Measurements from ENCODE around the gene MBIP.
A peak's percentile ranks its signal among the peaks of the same experiment; 100 is the strongest.

Gene MBIP, protein sequence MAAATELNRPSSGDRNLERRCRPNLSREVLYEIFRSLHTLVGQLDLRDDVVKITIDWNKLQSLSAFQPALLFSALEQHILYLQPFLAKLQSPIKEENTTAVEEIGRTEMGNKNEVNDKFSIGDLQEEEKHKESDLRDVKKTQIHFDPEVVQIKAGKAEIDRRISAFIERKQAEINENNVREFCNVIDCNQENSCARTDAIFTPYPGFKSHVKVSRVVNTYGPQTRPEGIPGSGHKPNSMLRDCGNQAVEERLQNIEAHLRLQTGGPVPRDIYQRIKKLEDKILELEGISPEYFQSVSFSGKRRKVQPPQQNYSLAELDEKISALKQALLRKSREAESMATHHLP

DNA sequence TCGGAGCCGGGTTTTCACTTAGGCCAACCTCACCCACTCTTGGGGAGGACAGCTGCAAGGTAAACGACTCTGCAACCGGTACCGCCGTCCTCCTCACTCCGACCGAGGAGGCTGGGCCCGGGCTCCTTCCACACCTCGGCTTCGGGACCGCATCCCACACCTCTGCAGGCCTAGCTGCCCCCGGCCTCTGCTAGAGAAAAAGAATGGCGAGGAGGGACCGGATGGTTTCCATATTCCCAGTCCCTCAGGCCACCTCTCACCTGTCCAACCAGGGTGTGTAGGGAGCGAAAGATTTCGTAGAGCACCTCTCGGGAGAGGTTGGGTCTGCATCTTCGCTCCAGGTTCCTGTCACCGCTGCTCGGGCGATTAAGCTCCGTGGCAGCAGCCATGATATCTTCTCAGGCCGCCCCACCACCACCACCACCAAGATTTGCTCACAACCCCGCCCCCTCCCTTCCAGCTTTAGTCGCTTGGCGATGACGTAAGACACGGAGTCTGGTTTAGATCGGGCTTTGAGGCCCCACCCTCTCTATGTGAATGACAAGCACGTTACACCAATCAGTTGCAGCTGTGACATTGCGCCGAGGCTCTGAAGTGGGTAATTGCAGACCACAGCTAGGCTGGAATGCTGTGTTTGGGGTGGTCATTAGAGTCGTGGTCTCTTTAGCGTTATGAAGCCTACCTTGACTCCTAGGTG, at the start of gene MBIP:
MBIP (minus strand) TSS at position 438 of the 697 bp plus-strand sequence; CDS start at position 389, 49 bp downstream.
- peak within 1 kb of the TSS; percentile 89 for H3K9ac ChIP-seq (ENCODE audit: insufficient read length, low read depth)
- DNase-seq (ENCODE audit: low read depth, low spot score) = peak; percentile 91

DNA sequence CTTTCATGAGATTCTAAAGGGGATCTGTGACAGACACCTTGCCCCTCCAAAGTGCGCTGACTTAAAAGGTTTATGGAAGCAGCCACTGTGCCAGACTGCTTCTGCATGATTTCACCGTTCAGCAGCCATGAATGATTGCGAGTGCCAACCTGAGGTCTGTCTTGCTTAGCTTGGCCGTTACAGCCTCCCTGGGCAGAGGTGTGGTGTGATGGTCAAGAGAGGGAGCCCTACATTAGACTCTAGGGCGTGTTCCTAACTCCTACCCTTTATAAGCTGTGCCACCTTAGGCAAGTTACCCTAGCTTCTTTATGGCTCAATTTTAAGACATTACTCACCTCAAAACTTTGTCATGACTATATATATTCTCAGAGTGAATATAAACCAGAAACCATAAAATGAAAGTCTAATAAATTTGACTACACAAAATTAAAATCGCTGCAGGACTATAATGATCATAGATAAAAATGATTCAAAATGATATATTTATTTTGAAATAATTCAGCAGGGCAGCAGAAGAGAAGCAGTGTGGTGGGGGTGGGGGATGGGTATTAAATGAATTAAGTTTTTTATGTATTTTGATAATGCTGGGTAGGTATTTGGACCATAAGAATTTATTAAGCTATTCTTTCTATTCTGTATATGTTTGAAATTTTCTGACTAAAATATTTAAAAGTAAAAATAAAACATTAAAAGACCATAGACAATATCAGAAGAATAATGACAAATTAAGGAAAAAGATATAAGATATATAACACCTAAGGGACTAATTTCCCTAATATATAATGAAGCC, 47.7 kb upstream of the MBIP start:
- TF ChIP-seq YY1 (IDR thresholded peaks at IDR 0.05; ENCODE audit: insufficient read depth, insufficient read length) (no peak), ZNF274 (IDR thresholded peaks at IDR 0.05; ENCODE audit: low read depth, low read length) (no peak)
- Histone ChIP-seq H3K9ac (ENCODE audit: insufficient read length, low read depth) (no peak overlapping the region), H3K4me3 (ENCODE audit: insufficient read length, low read depth) (no peak overlapping the region), H3K9me3 (ENCODE audit: insufficient read depth, low read length) (no peaks in the 10 kb centered on the region), H3K36me3 (ENCODE audit: insufficient read depth, insufficient read length, low read length) (no peaks in the 10 kb centered on the region), H3K27me3 (ENCODE audit: insufficient read depth, insufficient read length) (no peaks in the 10 kb centered on the region), H3K4me1 (ENCODE audit: insufficient read depth, insufficient read length) (no peaks in the 10 kb centered on the region)
- DNase-seq (ENCODE audit: low read depth, low spot score) = no peak

More for the DNA sequence above, at the start of gene MBIP:
- Histone ChIP-seq H3K4me1 (ENCODE audit: insufficient read depth, insufficient read length) (no peaks in the 10 kb centered on the region), H3K27me3 (ENCODE audit: insufficient read depth, insufficient read length) (no peaks in the 10 kb centered on the region), H3K36me3 (ENCODE audit: insufficient read depth, insufficient read length, low read length) (peaks cover 10% of the 10 kb centered on the region), H3K4me3 (ENCODE audit: insufficient read length, low read depth) (peak within 1 kb of the TSS; percentile 80), H3K9me3 (ENCODE audit: insufficient read depth, low read length) (no peaks in the 10 kb centered on the region)
- TF ChIP-seq YY1 (IDR thresholded peaks at IDR 0.05; ENCODE audit: insufficient read depth, insufficient read length) = peak; percentile 6
- TF ChIP-seq SUZ12 (IDR thresholded peaks at IDR 0.05; ENCODE audit: extremely low read depth, insufficient read depth, insufficient read length) = no peak

- Histone ChIP-seq H3K27me3 (ENCODE audit: insufficient read depth, insufficient read length) (no peaks in the 10 kb centered on the region), H3K4me3 (ENCODE audit: insufficient read length, low read depth) (no peak overlapping the region), H3K36me3 (ENCODE audit: insufficient read depth, insufficient read length, low read length) (no peaks in the 10 kb centered on the region), H3K4me1 (ENCODE audit: insufficient read depth, insufficient read length) (no peaks in the 10 kb centered on the region), H3K9ac (ENCODE audit: insufficient read length, low read depth) (no peak overlapping the region), H3K9me3 (ENCODE audit: insufficient read depth, low read length) (no peaks in the 10 kb centered on the region)
- DNase-seq (ENCODE audit: low read depth, low spot score) = no peak
- no peak for TF ChIP-seq YY1 (IDR thresholded peaks at IDR 0.05; ENCODE audit: insufficient read depth, insufficient read length)
- no peak for TF ChIP-seq SUZ12 (IDR thresholded peaks at IDR 0.05; ENCODE audit: extremely low read depth, insufficient read depth, insufficient read length)
- no peak for TF ChIP-seq ZNF274 (IDR thresholded peaks at IDR 0.05; ENCODE audit: low read depth, low read length)
Measured at GRCh38 chr14:36365766-36366165, 45.3 kb upstream of the MBIP start.

DNA sequence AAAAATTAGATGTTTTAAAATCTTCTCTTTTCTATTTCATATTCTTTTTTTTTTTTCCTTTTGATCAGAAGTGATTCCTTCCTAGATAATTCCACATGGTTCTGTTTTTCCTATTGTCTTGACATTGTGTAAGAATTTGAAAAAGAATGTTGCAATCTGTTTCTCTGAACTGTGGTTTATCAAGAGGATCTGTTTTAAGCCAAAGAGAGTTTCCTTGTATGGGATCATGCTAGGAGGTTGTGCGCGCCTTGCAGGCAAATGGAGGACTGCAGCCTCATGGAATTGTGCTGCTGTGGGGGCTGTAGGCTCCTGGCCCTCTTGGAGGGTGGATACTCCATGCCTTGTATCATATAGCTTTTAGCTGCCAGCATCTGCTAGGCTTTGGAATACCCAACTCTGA, 43.3 kb upstream of the MBIP start:
- H3K9me3 ChIP-seq (ENCODE audit: insufficient read depth, low read length) = no peaks in the 10 kb centered on the region
- H3K4me1 ChIP-seq (ENCODE audit: insufficient read depth, insufficient read length) = no peaks in the 10 kb centered on the region
- no peak overlapping the region for H3K9ac ChIP-seq (ENCODE audit: insufficient read length, low read depth)
- no peak overlapping the region for H3K4me3 ChIP-seq (ENCODE audit: insufficient read length, low read depth)
- no peak for DNase-seq (ENCODE audit: low read depth, low spot score)
- H3K27me3 ChIP-seq (ENCODE audit: insufficient read depth, insufficient read length) = no peaks in the 10 kb centered on the region
- no peak for TF ChIP-seq ZNF274 (IDR thresholded peaks at IDR 0.05; ENCODE audit: low read depth, low read length)
- TF ChIP-seq YY1 (IDR thresholded peaks at IDR 0.05; ENCODE audit: insufficient read depth, insufficient read length) = no peak
- no peak for TF ChIP-seq SUZ12 (IDR thresholded peaks at IDR 0.05; ENCODE audit: extremely low read depth, insufficient read depth, insufficient read length)
- no peaks in the 10 kb centered on the region for H3K36me3 ChIP-seq (ENCODE audit: insufficient read depth, insufficient read length, low read length)

GRCh38 chr14:36362648-36363047, 42.2 kb upstream of the MBIP start:
- no peaks in the 10 kb centered on the region for H3K36me3 ChIP-seq (ENCODE audit: insufficient read depth, insufficient read length, low read length)
- no peaks in the 10 kb centered on the region for H3K27me3 ChIP-seq (ENCODE audit: insufficient read depth, insufficient read length)
- DNase-seq (ENCODE audit: low read depth, low spot score) = no peak
- no peaks in the 10 kb centered on the region for H3K4me1 ChIP-seq (ENCODE audit: insufficient read depth, insufficient read length)
- TF ChIP-seq YY1 (IDR thresholded peaks at IDR 0.05; ENCODE audit: insufficient read depth, insufficient read length) = no peak
- TF ChIP-seq ZNF274 (IDR thresholded peaks at IDR 0.05; ENCODE audit: low read depth, low read length) = no peak
- no peak for TF ChIP-seq SUZ12 (IDR thresholded peaks at IDR 0.05; ENCODE audit: extremely low read depth, insufficient read depth, insufficient read length)
- no peak overlapping the region for H3K4me3 ChIP-seq (ENCODE audit: insufficient read length, low read depth)
- no peaks in the 10 kb centered on the region for H3K9me3 ChIP-seq (ENCODE audit: insufficient read depth, low read length)
- H3K9ac ChIP-seq (ENCODE audit: insufficient read length, low read depth) = no peak overlapping the region

- Histone ChIP-seq H3K27me3 (ENCODE audit: insufficient read depth, insufficient read length) (no peaks in the 10 kb centered on the region), H3K4me3 (ENCODE audit: insufficient read length, low read depth) (no peak overlapping the region), H3K36me3 (ENCODE audit: insufficient read depth, insufficient read length, low read length) (no peaks in the 10 kb centered on the region), H3K4me1 (ENCODE audit: insufficient read depth, insufficient read length) (no peaks in the 10 kb centered on the region), H3K9me3 (ENCODE audit: insufficient read depth, low read length) (no peaks in the 10 kb centered on the region), H3K9ac (ENCODE audit: insufficient read length, low read depth) (no peak overlapping the region)
- DNase-seq (ENCODE audit: low read depth, low spot score) = no peak
- no peak for TF ChIP-seq YY1 (IDR thresholded peaks at IDR 0.05; ENCODE audit: insufficient read depth, insufficient read length)
- TF ChIP-seq ZNF274 (IDR thresholded peaks at IDR 0.05; ENCODE audit: low read depth, low read length) = no peak
- no peak for TF ChIP-seq SUZ12 (IDR thresholded peaks at IDR 0.05; ENCODE audit: extremely low read depth, insufficient read depth, insufficient read length)
Measured at GRCh38 chr14:36361210-36361853, 40.9 kb upstream of the MBIP start.

Measured in NT2/D1 (cell line).